Measurements from ENCODE around the gene C1orf105. TPM values are rescaled to one million over a fixed set of nuclear protein-coding genes. Genes with fewer than 3 reads are reported as not detected.
"Not testable (repeated sequence)": the region's sequence is repeated elsewhere in the genome, so short reads cannot be mapped to it uniquely, and the experiment has no call there.

C1orf105 gene, protein sequence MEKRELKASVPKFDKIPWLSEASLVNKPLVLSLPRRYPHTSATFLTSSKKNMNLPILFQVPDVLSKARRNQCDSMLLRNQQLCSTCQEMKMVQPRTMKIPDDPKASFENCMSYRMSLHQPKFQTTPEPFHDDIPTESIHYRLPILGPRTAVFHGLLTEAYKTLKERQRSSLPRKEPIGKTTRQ
- 0.32 TPM for polyA plus RNA-seq (2013, experiment 1 of 2)
- polyA plus RNA-seq (2013, experiment 2 of 2) = 0.43 TPM

DNA sequence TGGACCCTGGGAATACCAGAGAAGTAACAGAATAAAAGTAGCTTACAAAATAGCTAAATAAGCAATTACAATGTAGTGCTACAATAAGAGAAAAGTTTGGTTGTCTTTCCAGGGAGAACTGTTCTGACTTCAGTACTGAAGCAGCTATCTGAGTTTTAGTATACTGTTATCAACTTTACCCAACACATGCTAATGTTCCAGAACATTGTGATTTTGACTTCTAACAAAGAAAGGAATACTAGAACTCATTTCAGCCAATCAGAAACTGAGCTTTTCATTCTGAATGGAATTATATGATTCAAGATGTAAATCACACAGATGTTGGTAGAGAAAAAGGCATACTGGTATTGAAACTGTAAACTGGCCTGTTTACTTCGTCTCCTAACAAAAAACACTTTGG lies at the start of gene C1orf105:
TSS of gene C1orf105 (plus strand) at position 301 of the 400 bp plus-strand sequence. CDS start 201 bp downstream, outside the sequence.
- H2BK5ac ChIP-seq (ENCODE audit: low read length) = no peak within 1 kb of the TSS

DNA sequence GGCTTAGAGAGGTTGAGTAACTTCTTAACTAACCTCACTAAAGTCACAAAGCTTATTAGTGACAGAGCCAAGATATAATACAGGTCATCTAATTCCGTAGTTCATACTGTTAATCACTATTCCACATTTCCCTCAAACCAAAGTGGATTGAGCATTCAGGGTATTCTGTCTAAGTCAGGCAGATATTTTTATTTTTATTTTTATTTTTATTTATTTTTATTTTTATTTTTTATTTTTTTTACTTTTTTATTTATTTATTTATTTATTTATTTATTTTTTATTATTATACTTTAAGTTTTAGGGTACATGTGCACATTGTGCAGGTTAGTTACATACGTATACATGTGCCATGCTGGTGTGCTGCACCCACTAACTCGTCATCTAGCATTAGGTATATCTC lies 48.8 kb upstream of the C1orf105 start:
- H3K14ac ChIP-seq (ENCODE audit: low read length); H2BK120ac ChIP-seq (ENCODE audit: low read depth, low read length); H3K27me3 ChIP-seq (ENCODE audit: control insufficient read depth in 3 of 3, insufficient read depth in 3 of 3, low read depth in 1 of 3, low read length in 3 of 3); H2BK15ac ChIP-seq (ENCODE audit: low read length); H3K36me3 ChIP-seq (replicated peaks in 1 of 2; ENCODE audit: control insufficient read depth in 2 of 2, insufficient read depth in 2 of 2, low read length in 2 of 2); H3K4me3 ChIP-seq (ENCODE audit: low read length in 2 of 2); H2BK5ac ChIP-seq (ENCODE audit: low read length); H3K27ac ChIP-seq (replicated peaks; ENCODE audit: low read length); H3K4me2 ChIP-seq (ENCODE audit: insufficient read depth, low read length, poor library complexity, severe bottlenecking); H3K4me1 ChIP-seq (ENCODE audit: control insufficient read depth in 2 of 2, insufficient read depth in 1 of 2, low read depth in 1 of 2, low read length in 2 of 2); DNase-seq (ENCODE audit: low spot score); H2AK5ac ChIP-seq (ENCODE audit: low read depth, low read length); H4K91ac ChIP-seq (ENCODE audit: low read depth, low read length, poor library complexity); H2AFZ ChIP-seq (ENCODE audit: low read length); H3K4ac ChIP-seq (ENCODE audit: low read length); H3K18ac ChIP-seq (ENCODE audit: low read length); H3K23ac ChIP-seq (ENCODE audit: low read depth, low read length, poor library complexity); H3K9ac ChIP-seq (ENCODE audit: low read depth, low read length, poor library complexity); H3K79me1 ChIP-seq (ENCODE audit: low read depth, low read length); H2BK12ac ChIP-seq (ENCODE audit: low read length); H4K8ac ChIP-seq (ENCODE audit: low read depth, low read length): not testable (repeated sequence)
- peaks cover 2 to 11% of the 10 kb centered on the region in 2 donors for H3K9me3 ChIP-seq (replicated peaks in 1 of 2; ENCODE audit: control insufficient read depth in 2 of 2, insufficient read depth in 1 of 2, low read depth in 1 of 2, low read length in 2 of 2)
- no CpG with 5 or more reads among the region's 3 CpGs for WGBS, 2 donors (ENCODE audit: extremely low coverage in 2 of 2, insufficient read length in 2 of 2, insufficient replicate concordance in 1 of 2)

More for the DNA sequence above, at the start of gene C1orf105:
- Histone ChIP-seq H3K4me3 (ENCODE audit: low read length in 2 of 2) (no peak within 1 kb of the TSS), H2BK120ac (ENCODE audit: low read depth, low read length) (no peak within 1 kb of the TSS), H3K36me3 (replicated peaks in 1 of 2; ENCODE audit: control insufficient read depth in 2 of 2, insufficient read depth in 2 of 2, low read length in 2 of 2) (no peaks in the 10 kb centered on the region), H2AFZ (ENCODE audit: low read length) (no peak within 1 kb of the TSS), H2AK5ac (ENCODE audit: low read depth, low read length) (no peak within 1 kb of the TSS), H2BK12ac (ENCODE audit: low read length) (no peak within 1 kb of the TSS), H3K18ac (ENCODE audit: low read length) (no peak within 1 kb of the TSS), H3K14ac (ENCODE audit: low read length) (no peak within 1 kb of the TSS), H3K79me1 (ENCODE audit: low read depth, low read length) (no peaks in the 10 kb centered on the region), H3K4ac (ENCODE audit: low read length) (no peak within 1 kb of the TSS), H3K27ac (replicated peaks; ENCODE audit: low read length) (no peak within 1 kb of the TSS), H4K8ac (ENCODE audit: low read depth, low read length) (no peak within 1 kb of the TSS), H3K9ac (ENCODE audit: low read depth, low read length, poor library complexity) (no peak within 1 kb of the TSS), H3K4me2 (ENCODE audit: insufficient read depth, low read length, poor library complexity, severe bottlenecking) (no peak within 1 kb of the TSS), H3K4me1 (ENCODE audit: control insufficient read depth in 2 of 2, insufficient read depth in 1 of 2, low read depth in 1 of 2, low read length in 2 of 2) (peaks cover 0 to 5% of the 10 kb centered on the region in 2 donors), H3K9me3 (replicated peaks in 1 of 2; ENCODE audit: control insufficient read depth in 2 of 2, insufficient read depth in 1 of 2, low read depth in 1 of 2, low read length in 2 of 2) (no peaks in the 10 kb centered on the region), H3K27me3 (ENCODE audit: control insufficient read depth in 3 of 3, insufficient read depth in 3 of 3, low read depth in 1 of 3, low read length in 3 of 3) (no peaks in the 10 kb centered on the region), H2BK15ac (ENCODE audit: low read length) (no peak within 1 kb of the TSS), H3K23ac (ENCODE audit: low read depth, low read length, poor library complexity) (no peak within 1 kb of the TSS), H4K91ac (ENCODE audit: low read depth, low read length, poor library complexity) (no peak within 1 kb of the TSS)
- whole genome bisulfite sequencing, 2 donors (ENCODE audit: extremely low coverage in 2 of 2, insufficient read length in 2 of 2, insufficient replicate concordance in 1 of 2) = no CpG with 5 or more reads among the region's 1 CpG
- no peak for DNase-seq (ENCODE audit: low spot score)

DNA sequence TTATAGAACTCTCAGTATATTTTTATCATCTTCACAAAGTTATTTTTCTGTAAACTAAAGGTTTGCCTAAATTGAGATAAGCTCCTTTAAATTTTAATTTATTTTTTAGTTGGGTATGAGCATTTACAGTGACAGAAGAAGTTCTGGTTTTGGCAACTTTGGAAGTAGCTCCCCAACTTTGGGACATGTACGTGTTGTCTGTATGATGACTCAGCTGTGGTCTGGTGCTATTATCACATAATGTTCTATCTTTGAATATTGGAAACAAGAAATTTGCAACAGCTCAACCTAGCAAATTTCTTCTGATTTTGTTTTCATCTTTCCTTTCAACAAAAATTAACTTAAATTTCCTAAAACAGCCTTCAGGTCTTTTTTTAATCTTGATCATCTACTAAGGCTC lies 46.6 kb upstream of the C1orf105 start:
- H3K27me3 ChIP-seq (ENCODE audit: control insufficient read depth in 3 of 3, insufficient read depth in 3 of 3, low read depth in 1 of 3, low read length in 3 of 3) = no peaks in the 10 kb centered on the region
- no peak overlapping the region for H3K4me2 ChIP-seq (ENCODE audit: insufficient read depth, low read length, poor library complexity, severe bottlenecking)
- H4K91ac ChIP-seq (ENCODE audit: low read depth, low read length, poor library complexity) = no peak overlapping the region
- H3K18ac ChIP-seq (ENCODE audit: low read length) = no peak overlapping the region
- H2AFZ ChIP-seq (ENCODE audit: low read length) = no peak overlapping the region
- H2BK12ac ChIP-seq (ENCODE audit: low read length) = no peak overlapping the region
- H2AK5ac ChIP-seq (ENCODE audit: low read depth, low read length) = no peak overlapping the region
- H3K23ac ChIP-seq (ENCODE audit: low read depth, low read length, poor library complexity) = no peak overlapping the region
- H3K79me1 ChIP-seq (ENCODE audit: low read depth, low read length) = no peaks in the 10 kb centered on the region
- H3K4me1 ChIP-seq (ENCODE audit: control insufficient read depth in 2 of 2, insufficient read depth in 1 of 2, low read depth in 1 of 2, low read length in 2 of 2) = no peaks in the 10 kb centered on the region
- no peak overlapping the region for H3K4me3 ChIP-seq (ENCODE audit: low read length in 2 of 2)
- no peak overlapping the region for H2BK15ac ChIP-seq (ENCODE audit: low read length)
- no peak overlapping the region for H2BK5ac ChIP-seq (ENCODE audit: low read length)
- H3K36me3 ChIP-seq (replicated peaks in 1 of 2; ENCODE audit: control insufficient read depth in 2 of 2, insufficient read depth in 2 of 2, low read length in 2 of 2) = no peaks in the 10 kb centered on the region
- DNase-seq (ENCODE audit: low spot score) = no peak
- H2BK120ac ChIP-seq (ENCODE audit: low read depth, low read length) = no peak overlapping the region
- H3K14ac ChIP-seq (ENCODE audit: low read length) = no peak overlapping the region
- no peak overlapping the region for H3K4ac ChIP-seq (ENCODE audit: low read length)
- H3K27ac ChIP-seq (replicated peaks; ENCODE audit: low read length) = no peak overlapping the region
- no peaks in the 10 kb centered on the region for H3K9me3 ChIP-seq (replicated peaks in 1 of 2; ENCODE audit: control insufficient read depth in 2 of 2, insufficient read depth in 1 of 2, low read depth in 1 of 2, low read length in 2 of 2)
- H3K9ac ChIP-seq (ENCODE audit: low read depth, low read length, poor library complexity) = no peak overlapping the region
- no peak overlapping the region for H4K8ac ChIP-seq (ENCODE audit: low read depth, low read length)
- no CpG with 5 or more reads among the region's 1 CpG for WGBS, 2 donors (ENCODE audit: extremely low coverage in 2 of 2, insufficient read length in 2 of 2, insufficient replicate concordance in 1 of 2)

DNA sequence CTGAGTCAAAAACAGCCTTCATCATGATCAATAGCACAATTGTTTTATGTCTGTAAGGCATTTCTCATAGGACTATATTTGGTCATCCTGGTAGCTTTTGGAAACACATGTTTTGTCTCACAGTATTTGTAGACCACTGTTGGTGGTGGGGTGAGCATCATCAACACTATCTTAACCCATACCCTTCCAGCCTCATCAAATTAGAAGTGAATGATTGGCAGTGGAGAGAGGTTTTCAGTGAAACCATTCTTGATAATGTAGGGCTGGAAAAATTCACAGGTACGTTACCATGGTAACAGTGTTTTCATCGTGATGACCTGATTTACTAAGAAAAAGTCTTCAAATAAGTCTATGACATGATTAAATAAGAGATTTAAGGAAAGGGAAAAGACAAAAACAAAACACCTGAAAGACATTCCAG lies 45.3 kb upstream of the C1orf105 start:
- no peak overlapping the region for H4K8ac ChIP-seq (ENCODE audit: low read depth, low read length)
- H3K18ac ChIP-seq (ENCODE audit: low read length) = no peak overlapping the region
- no peak overlapping the region for H3K23ac ChIP-seq (ENCODE audit: low read depth, low read length, poor library complexity)
- no peak overlapping the region for H2BK5ac ChIP-seq (ENCODE audit: low read length)
- no peak overlapping the region for H2BK120ac ChIP-seq (ENCODE audit: low read depth, low read length)
- no peak overlapping the region for H3K4me2 ChIP-seq (ENCODE audit: insufficient read depth, low read length, poor library complexity, severe bottlenecking)
- no peaks in the 10 kb centered on the region for H3K9me3 ChIP-seq (replicated peaks in 1 of 2; ENCODE audit: control insufficient read depth in 2 of 2, insufficient read depth in 1 of 2, low read depth in 1 of 2, low read length in 2 of 2)
- H3K14ac ChIP-seq (ENCODE audit: low read length) = no peak overlapping the region
- H3K4me3 ChIP-seq (ENCODE audit: low read length in 2 of 2) = no peak overlapping the region
- no peak overlapping the region for H4K91ac ChIP-seq (ENCODE audit: low read depth, low read length, poor library complexity)
- H3K27ac ChIP-seq (replicated peaks; ENCODE audit: low read length) = no peak overlapping the region
- H3K27me3 ChIP-seq (ENCODE audit: control insufficient read depth in 3 of 3, insufficient read depth in 3 of 3, low read depth in 1 of 3, low read length in 3 of 3) = no peaks in the 10 kb centered on the region
- H2BK12ac ChIP-seq (ENCODE audit: low read length) = no peak overlapping the region
- H3K36me3 ChIP-seq (replicated peaks in 1 of 2; ENCODE audit: control insufficient read depth in 2 of 2, insufficient read depth in 2 of 2, low read length in 2 of 2) = no peaks in the 10 kb centered on the region
- DNase-seq (ENCODE audit: low spot score) = no peak
- no peak overlapping the region for H2AFZ ChIP-seq (ENCODE audit: low read length)
- WGBS, 2 donors (ENCODE audit: extremely low coverage in 2 of 2, insufficient read length in 2 of 2, insufficient replicate concordance in 1 of 2) = no CpG with 5 or more reads among the region's 2 CpGs
- H2AK5ac ChIP-seq (ENCODE audit: low read depth, low read length) = no peak overlapping the region
- no peak overlapping the region for H3K4ac ChIP-seq (ENCODE audit: low read length)
- no peaks in the 10 kb centered on the region for H3K79me1 ChIP-seq (ENCODE audit: low read depth, low read length)
- H3K9ac ChIP-seq (ENCODE audit: low read depth, low read length, poor library complexity) = no peak overlapping the region
- no peak overlapping the region for H2BK15ac ChIP-seq (ENCODE audit: low read length)
- H3K4me1 ChIP-seq (ENCODE audit: control insufficient read depth in 2 of 2, insufficient read depth in 1 of 2, low read depth in 1 of 2, low read length in 2 of 2) = no peaks in the 10 kb centered on the region

Measured in neuronal stem cell (in vitro differentiated cells).